PC-9 (cell line): ENCODE measurements around the gene PPP2R5E. TPM values are rescaled to one million over a fixed set of nuclear protein-coding genes. Genes with fewer than 3 reads are reported as not detected.

Experiments
- BruUV-seq: library from RNA; stranded (reverse); fragments of 400-500 nt; replicated peaks from 2 replicates; lab custom pipeline; 2021; lab: Mats Ljungman, UMichigan
- CTCF ChIA-PET: fragments of 300-600 bp; sonication (Branson Sonifier 250); formaldehyde crosslinking; loops from one replicate; lab custom pipeline; 2022; ENCODE audit warnings: antibody characterized with exemption; lab: Charles Lee
- POLR2A ChIA-PET: fragments of 300-600 bp; sonication (Branson Sonifier 250); formaldehyde crosslinking; loops from one replicate; lab custom pipeline; 2022; ENCODE audit warnings: antibody characterized with exemption; ENCODE audit not compliant: unreplicated experiment; lab: Charles Lee
- DNase-seq, 2 experiments: peaks; one replicate each; pipeline versions ENCODE4 v3.0.0 to v3.0.0-alpha.2; 2015 to 2022; ENCODE audit warnings: mixed read lengths in 1 of 2
- H2AFZ ChIP-seq: fragments of 200-600 bp; sonication (generic); 2 replicates; pipeline ENCODE4 v1.8.1; 2017; ENCODE audit warnings: antibody characterized with exemption
- H3F3A ChIP-seq: fragments of 200-600 bp; sonication (generic); 2 replicates; pipeline ENCODE4 v1.8.1; 2017; ENCODE audit warnings: antibody characterized with exemption, mild to moderate bottlenecking, low read depth; ENCODE audit not compliant: insufficient read depth
- H3K27ac ChIP-seq: fragments of 200-600 bp; sonication (generic); 2 replicates; pipeline ENCODE4 v1.6.1; 2016; ENCODE audit warnings: mixed run types
- H3K27me3 ChIP-seq: fragments of 200-600 bp; sonication (generic); 2 replicates; pipeline ENCODE4 v1.6.1; 2016; ENCODE audit warnings: low read depth, mixed run types; ENCODE audit not compliant: insufficient read depth
- H3K36me3 ChIP-seq: fragments of 200-600 bp; sonication (generic); 2 replicates; pipeline ENCODE4 v1.6.1; 2016; ENCODE audit warnings: low read depth, mixed run types
- H3K4me1 ChIP-seq: fragments of 200-600 bp; sonication (generic); replicated peaks from 2 replicates; pipeline ENCODE4 v1.6.1; 2016; ENCODE audit warnings: mixed run types; ENCODE audit not compliant: insufficient read depth
- H3K4me2 ChIP-seq: fragments of 200-600 bp; sonication (generic); 2 replicates; pipeline ENCODE4 v1.6.1; 2017; ENCODE audit warnings: mixed run types
- H3K4me3 ChIP-seq: fragments of 200-600 bp; sonication (generic); 2 replicates; pipeline ENCODE4 v1.6.1; 2016; ENCODE audit warnings: mixed run types
- H3K79me2 ChIP-seq: fragments of 200-600 bp; sonication (generic); 2 replicates; pipeline ENCODE4 v1.6.1; 2017; ENCODE audit warnings: low read depth, mixed run types
- H3K9me2 ChIP-seq: fragments of 200-600 bp; sonication (generic); 2 replicates; pipeline ENCODE4 v1.8.1; 2017; ENCODE audit warnings: mild to moderate bottlenecking; ENCODE audit not compliant: insufficient read depth
- H3K9me3 ChIP-seq: fragments of 200-600 bp; sonication (generic); 2 replicates; pipeline ENCODE4 v1.8.1; 2016; ENCODE audit warnings: low read depth; ENCODE audit not compliant: insufficient read depth
- H4K20me1 ChIP-seq: fragments of 200-600 bp; sonication (generic); 2 replicates; pipeline ENCODE4 v1.8.1; 2017; ENCODE audit not compliant: insufficient read depth
- CTCF ChIP-seq: fragments of 200-600 bp; sonication (generic); conservative IDR thresholded peaks from 2 replicates; pipeline ENCODE4 v1.6.1; 2017; ENCODE audit warnings: mixed run types, antibody characterized with exemption, mild to moderate bottlenecking, moderate library complexity
- EZH2 ChIP-seq: fragments of 200-600 bp; sonication (generic); IDR thresholded peaks from 2 replicates; pipeline ENCODE4 v1.8.0; 2017; ENCODE audit warnings: antibody characterized with exemption, low read depth
- intact Hi-C: fragments of 100-400 bp; cut with micrococcal nuclease; formaldehyde crosslinking; loops from one replicate; pipeline ENCODE4 v1.10.0; 2022; ENCODE audit not compliant: unreplicated experiment
- total RNA-seq: library from RNA; stranded (reverse); gene quantifications from 2 replicates; pipeline ENCODE4 v1.2.3, GENCODE V29; 2021

Gene PPP2R5E
- total RNA-seq, 1 experiment from 2014 or later, result 66.4 TPM

GRCh38 chr14:63454436-63454835 is 88.7 kb downstream of the PPP2R5E start:
- BruUV-seq, result no TSS peak
- Histone ChIP-seq H3K27me3 (no peaks in the 10 kb centered on the region), H3K27ac (no peak overlapping the region), H3K9me2 (no peaks in the 10 kb centered on the region), H3K4me1 (no peaks in the 10 kb centered on the region), H4K20me1 (peaks cover 8% of the 10 kb centered on the region; the same call in 1 of the 2 replicates), H3F3A (peaks cover 4% of the 10 kb centered on the region; the same call in 1 of the 2 replicates), H3K9me3 (no peaks in the 10 kb centered on the region), H3K4me3 (no peak overlapping the region), H3K36me3 (0 out of 2 replicates have a peak, but pooled peaks cover 6% of the 10 kb centered on the region), H3K79me2 (peaks cover 58% of the 10 kb centered on the region), H2AFZ (no peak overlapping the region), H3K4me2 (no peak overlapping the region)
- no peak for DNase-seq
- ChIA-PET POLR2A (interaction anchor here (0.6 kb wide), 1 partner anchor 16 kb away, joined by 7 read pairs; no protein-coding TSS in a partner anchor), CTCF (interaction anchor here (1.1 kb wide), 1 partner anchor 38 kb away, joined by 6 read pairs; no protein-coding TSS in a partner anchor)
- no peak for TF ChIP-seq CTCF
- TF ChIP-seq EZH2, result no peak
- intact Hi-C loops, result no loop called here

GRCh38 chr14:63453443-63453936 is 89.7 kb downstream of the PPP2R5E start:
- no peak for DNase-seq
- H3K27me3 ChIP-seq, result no peaks in the 10 kb centered on the region
- ChIA-PET CTCF (no interaction called here), POLR2A (no interaction called here)
- H3K4me2 ChIP-seq, result no peak overlapping the region
- TF ChIP-seq CTCF, result no peak
- TF ChIP-seq EZH2, result no peak
- no peak overlapping the region for H3K4me3 ChIP-seq
- intact Hi-C loops, result no loop called here
- no peak overlapping the region for H3K27ac ChIP-seq
- no peaks in the 10 kb centered on the region for H3K9me2 ChIP-seq
- BruUV-seq, result no TSS peak
- H3K36me3 ChIP-seq, result 0 out of 2 replicates have a peak, but pooled peaks cover 6% of the 10 kb centered on the region
- peaks cover 8% of the 10 kb centered on the region; the same call in 1 of the 2 replicates for H4K20me1 ChIP-seq
- no peaks in the 10 kb centered on the region for H3K9me3 ChIP-seq
- H3K79me2 ChIP-seq, result peaks cover 56% of the 10 kb centered on the region
- no peak overlapping the region for H2AFZ ChIP-seq
- H3K4me1 ChIP-seq, result no peaks in the 10 kb centered on the region
- peaks cover 4% of the 10 kb centered on the region; the same call in 1 of the 2 replicates for H3F3A ChIP-seq

- intact Hi-C loops, result no loop called here
- no peak overlapping the region for H2AFZ ChIP-seq
- 0 out of 2 replicates have a peak, but pooled peaks cover 6% of the 10 kb centered on the region for H3K36me3 ChIP-seq
- BruUV-seq, result no TSS peak
- no peaks in the 10 kb centered on the region for H3K9me3 ChIP-seq
- H3F3A ChIP-seq, result peaks cover 4% of the 10 kb centered on the region; the same call in 1 of the 2 replicates
- H3K27ac ChIP-seq, result no peak overlapping the region
- POLR2A ChIA-PET, result no interaction called here
- peaks cover 49% of the 10 kb centered on the region for H3K79me2 ChIP-seq
- TF ChIP-seq EZH2, result no peak
- TF ChIP-seq CTCF, result no peak
- no peaks in the 10 kb centered on the region for H3K4me1 ChIP-seq
- H3K4me3 ChIP-seq, result no peak overlapping the region
- no peaks in the 10 kb centered on the region for H3K9me2 ChIP-seq
- CTCF ChIA-PET, result no interaction called here
- peaks cover 8% of the 10 kb centered on the region; the same call in 1 of the 2 replicates for H4K20me1 ChIP-seq
- no peaks in the 10 kb centered on the region for H3K27me3 ChIP-seq
- DNase-seq, result no peak
- H3K4me2 ChIP-seq, result no peak overlapping the region
Observed at GRCh38 chr14:63452796-63453195, 90.4 kb downstream of the PPP2R5E start.
